Endothelial cell of umbilical vein (primary cell): ENCODE data around the gene ABCC1. TPM values are rescaled to one million over a fixed set of nuclear protein-coding genes. Genes with fewer than 3 reads are reported as not detected.

Source experiments
- BruUV-seq: library from RNA; stranded (reverse); fragments of 400-500 nt; replicated peaks from 2 replicates; lab custom pipeline; 2021; lab: Mats Ljungman, UMichigan
- CTCF ChIA-PET: fragments of 300-600, 350-600 bp; sonication (Branson Sonifier 250); formaldehyde crosslinking; loops from one replicate; lab custom pipeline; 2021; ENCODE audit warnings: antibody characterized with exemption, inconsistent platforms; lab: Charles Lee
- POLR2A ChIA-PET: fragments of 300-600, 350-600 bp; sonication (Branson Sonifier 250); formaldehyde crosslinking; loops from one replicate; lab custom pipeline; 2021; ENCODE audit warnings: antibody characterized with exemption, inconsistent platforms; lab: Charles Lee
- DNase-seq: peaks from one replicate; pipeline ENCODE4 v3.0.0-alpha.2; 2011; ENCODE audit warnings: low read depth, low spot score
- FAIRE-seq: peaks from 2 replicates; lab custom pipeline; 2011; peaks lifted over from hg19 to GRCh38; lab: Jason Lieb, UNC
- H2AFZ ChIP-seq: 2 replicates; pipeline ENCODE4 v1.6.0; 2012; ENCODE audit warnings: low read depth, low read length, control low read depth, inconsistent platforms
- H3K27ac ChIP-seq: 2 replicates; pipeline ENCODE4 v1.5.1; 2011; ENCODE audit warnings: low read depth, mild to moderate bottlenecking, control low read depth, low read length, moderate library complexity; ENCODE audit not compliant: insufficient read depth
- H3K27me3 ChIP-seq, 2 experiments: 2 replicates each; pipeline versions ENCODE4 v1.6.0 to v1.6.1; 2011; ENCODE audit warnings: low read length in 2 of 2, mixed read lengths in 1 of 2; ENCODE audit not compliant: control insufficient read depth in 2 of 2, insufficient read depth in 2 of 2
- H3K36me3 ChIP-seq, 2 experiments: 2 replicates in 1 of 2; 3 replicates in 1 of 2; pipeline ENCODE4 v1.5.1; 2011; ENCODE audit warnings: low read length in 2 of 2, mild to moderate bottlenecking in 1 of 2, moderate library complexity in 1 of 2; ENCODE audit not compliant: control insufficient read depth in 2 of 2, insufficient read depth in 2 of 2; ENCODE audit errors: extremely low read depth in 1 of 2
- H3K4me1 ChIP-seq: 3 replicates; pipeline ENCODE4 v1.5.1; 2011; ENCODE audit warnings: mild to moderate bottlenecking, low read length; ENCODE audit not compliant: control insufficient read depth, insufficient read depth; ENCODE audit errors: extremely low read depth
- H3K4me2 ChIP-seq: 2 replicates; pipeline ENCODE4 v1.6.1; 2011; ENCODE audit warnings: low read length, control low read depth, mixed read lengths; ENCODE audit not compliant: insufficient read depth
- H3K4me3 ChIP-seq, 3 experiments: fragments of 200-600 bp in 1 of 3; sonication (generic), shearing (Covaris generic) in 1 of 3; replicated peaks in 1 of 3; 2 replicates each; pipeline ENCODE4 v1.5.1; 2011 to 2016; ENCODE audit warnings: control low read depth in 3 of 3, low read length in 3 of 3, mild to moderate bottlenecking in 2 of 3, inconsistent platforms in 1 of 3, low read depth in 1 of 3, moderate library complexity in 1 of 3; ENCODE audit not compliant: insufficient read depth in 1 of 3
- H3K79me2 ChIP-seq: 2 replicates; pipeline ENCODE4 v1.6.0; 2012; ENCODE audit warnings: low read length, inconsistent platforms; ENCODE audit not compliant: control insufficient read depth, insufficient read depth
- H3K9ac ChIP-seq: replicated peaks from 2 replicates; pipeline ENCODE3; 2011; ENCODE audit warnings: low read length, control low read depth; ENCODE audit not compliant: insufficient read depth; ENCODE audit errors: extremely low read depth
- H3K9me1 ChIP-seq: replicated peaks from 3 replicates; pipeline ENCODE4 v1.6.0; 2011; ENCODE audit warnings: mild to moderate bottlenecking, low read length; ENCODE audit not compliant: control insufficient read depth, insufficient read depth; ENCODE audit errors: extremely low read depth
- H3K9me3 ChIP-seq: replicated peaks from 2 replicates; pipeline ENCODE4 v1.5.1; 2012; ENCODE audit warnings: low read length, inconsistent platforms; ENCODE audit not compliant: control insufficient read depth, insufficient read depth
- H4K20me1 ChIP-seq: replicated peaks from 2 replicates; pipeline ENCODE3; 2011; ENCODE audit warnings: mild to moderate bottlenecking, low read length; ENCODE audit not compliant: control insufficient read depth, insufficient read depth; ENCODE audit errors: extremely low read depth
- EZH2 ChIP-seq: IDR thresholded peaks from 2 replicates; pipeline ENCODE4 v1.6.1; 2012; ENCODE audit warnings: borderline replicate concordance, low read depth, mild to moderate bottlenecking, moderate library complexity, low read length, inconsistent platforms; ENCODE audit not compliant: severe bottlenecking
- FOS ChIP-seq: IDR thresholded peaks from 2 replicates; pipeline ENCODE4 v1.6.1; 2011; ENCODE audit warnings: mild to moderate bottlenecking, low read length, moderate library complexity, borderline replicate concordance; ENCODE audit not compliant: insufficient read depth
- GATA2 ChIP-seq: IDR thresholded peaks from 2 replicates; pipeline ENCODE4 v1.7.0; 2011; ENCODE audit warnings: low read depth, mild to moderate bottlenecking, moderate library complexity, mixed read lengths, low read length; ENCODE audit not compliant: insufficient read length, insufficient read depth
- JUN ChIP-seq: IDR thresholded peaks from 2 replicates; pipeline ENCODE4 v1.6.1; 2011; ENCODE audit warnings: borderline replicate concordance, low read depth; ENCODE audit not compliant: insufficient read length, insufficient read depth
- MYC ChIP-seq: IDR thresholded peaks from one replicate; pipeline ENCODE4 v1.6.1; 2011; ENCODE audit warnings: mild to moderate bottlenecking, low read depth, low read length
- POLR2A ChIP-seq: IDR thresholded peaks from 2 replicates; pipeline ENCODE4 v1.6.1; 2012; ENCODE audit warnings: low read depth, mild to moderate bottlenecking, control low read depth, low read length
- dilution Hi-C: fragments of 300-500 bp; cut with MboI; formaldehyde crosslinking; loops from one replicate; pipeline ENCODE4 v1.15.0; 2019; ENCODE audit warnings: low sequenced_read_pairs; ENCODE audit not compliant: extremely low pct_ligation_motif_present
- intact Hi-C: fragments of 100-400 bp; cut with micrococcal nuclease; formaldehyde crosslinking; loops from one replicate; pipeline ENCODE4 v1.10.0; 2022
- polyA plus RNA-seq, 4 experiments: library from polyadenylated mRNA; depleted of rRNA in 3 of 4; stranded (reverse) in 3 of 4; unstranded in 1 of 4; fragments of >200 nt; gene quantifications; 2 replicates each; pipeline versions ENCODE4 v1.2.1 to v1.2.3, GENCODE V29; 2011 to 2012; ENCODE audit warnings: missing spikeins in 1 of 4
- total RNA-seq: library from RNA; stranded (reverse); gene quantifications from 2 replicates; pipeline ENCODE4 v1.2.3, GENCODE V29; 2021
- TF ChIP-seq, protein P1 (sequence below): IDR thresholded peaks from 2 replicates; pipeline ENCODE4 v1.6.1; 2011; ENCODE audit not compliant: insufficient read depth, insufficient read length
- TF ChIP-seq, protein P2 (sequence below), 2 donors: IDR thresholded peaks; 1 replicate in 1 of 2; 2 replicates in 1 of 2; pipeline ENCODE4 v1.5.1; 2011; ENCODE audit warnings: low read length in 2 of 2, mild to moderate bottlenecking in 2 of 2, moderate library complexity in 2 of 2, control low read depth in 1 of 2, inconsistent platforms in 1 of 2, low read depth in 1 of 2; ENCODE audit not compliant: insufficient read depth in 1 of 2; ENCODE audit errors: extremely low read depth in 1 of 2

Gene ABCC1
- total and polyA plus RNA-seq, 2 donors (not counting 3 experiments of a cell fraction or from before 2014, with no cell fraction given) = 46.1 to 89.2 TPM

GRCh38 chr16:15954814-15955151, 5.4 kb downstream of the ABCC1 start:
- no peak overlapping the region for H2AFZ ChIP-seq
- no peak overlapping the region for H3K27ac ChIP-seq
- H3K4me3 ChIP-seq = no peak overlapping the region
- H3K9me1 ChIP-seq = no peaks in the 10 kb centered on the region
- H3K79me2 ChIP-seq = peaks cover 100% of the 10 kb centered on the region
- ChIA-PET POLR2A (no interaction called here), CTCF (no interaction called here)
- intact Hi-C loops (no loop called here), dilution Hi-C loops (no loop called here)
- DNase-seq = no peak
- BruUV-seq = no TSS peak
- H3K9me3 ChIP-seq = no peaks in the 10 kb centered on the region
- no peak for TF ChIP-seq FOS
- no peak for TF ChIP-seq POLR2A
- no peak for TF ChIP-seq JUN
- no peak for TF ChIP-seq EZH2
- TF ChIP-seq, protein P1, sequence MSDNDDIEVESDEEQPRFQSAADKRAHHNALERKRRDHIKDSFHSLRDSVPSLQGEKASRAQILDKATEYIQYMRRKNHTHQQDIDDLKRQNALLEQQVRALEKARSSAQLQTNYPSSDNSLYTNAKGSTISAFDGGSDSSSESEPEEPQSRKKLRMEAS = no peak
- TF ChIP-seq GATA2 = no peak
- TF ChIP-seq MYC = no peak
- TF ChIP-seq, protein P2, sequence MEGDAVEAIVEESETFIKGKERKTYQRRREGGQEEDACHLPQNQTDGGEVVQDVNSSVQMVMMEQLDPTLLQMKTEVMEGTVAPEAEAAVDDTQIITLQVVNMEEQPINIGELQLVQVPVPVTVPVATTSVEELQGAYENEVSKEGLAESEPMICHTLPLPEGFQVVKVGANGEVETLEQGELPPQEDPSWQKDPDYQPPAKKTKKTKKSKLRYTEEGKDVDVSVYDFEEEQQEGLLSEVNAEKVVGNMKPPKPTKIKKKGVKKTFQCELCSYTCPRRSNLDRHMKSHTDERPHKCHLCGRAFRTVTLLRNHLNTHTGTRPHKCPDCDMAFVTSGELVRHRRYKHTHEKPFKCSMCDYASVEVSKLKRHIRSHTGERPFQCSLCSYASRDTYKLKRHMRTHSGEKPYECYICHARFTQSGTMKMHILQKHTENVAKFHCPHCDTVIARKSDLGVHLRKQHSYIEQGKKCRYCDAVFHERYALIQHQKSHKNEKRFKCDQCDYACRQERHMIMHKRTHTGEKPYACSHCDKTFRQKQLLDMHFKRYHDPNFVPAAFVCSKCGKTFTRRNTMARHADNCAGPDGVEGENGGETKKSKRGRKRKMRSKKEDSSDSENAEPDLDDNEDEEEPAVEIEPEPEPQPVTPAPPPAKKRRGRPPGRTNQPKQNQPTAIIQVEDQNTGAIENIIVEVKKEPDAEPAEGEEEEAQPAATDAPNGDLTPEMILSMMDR (IDR thresholded peaks at IDR 0.05; ENCODE audit: extremely low read depth in 1 of 2, insufficient read depth in 1 of 2, low read depth in 1 of 2, low read length in 2 of 2) = no peak
- no peaks in the 10 kb centered on the region for H3K36me3 ChIP-seq
- H4K20me1 ChIP-seq = peaks cover 3% of the 10 kb centered on the region
- no peak overlapping the region for H3K4me2 ChIP-seq
- FAIRE-seq = no peak
- H3K4me1 ChIP-seq = peaks cover 22% of the 10 kb centered on the region
- no peak overlapping the region for H3K9ac ChIP-seq
- no peaks in the 10 kb centered on the region for H3K27me3 ChIP-seq
